AG04450 (cell line): ENCODE results near the gene CTF1. TPM values are rescaled to one million over a fixed set of nuclear protein-coding genes. Genes with fewer than 3 reads are reported as not detected.
A peak's percentile ranks its signal among the peaks of the same experiment; 100 is the strongest.

Source experiments
- CTCF ChIA-PET: fragments of 300-600, 350-600 bp; formaldehyde crosslinking; extraction: SDS; loops from one replicate; lab custom pipeline; 2022; ENCODE audit warnings: antibody characterized with exemption, inconsistent platforms; lab: Charles Lee
- POLR2A ChIA-PET: fragments of 350-600 bp; formaldehyde crosslinking; extraction: SDS; loops from one replicate; lab custom pipeline; 2021; ENCODE audit warnings: antibody characterized with exemption, inconsistent platforms; lab: Yijun Ruan, JAX
- DNase-seq: peaks from one replicate; pipeline ENCODE4 v3.0.0-alpha.2; 2011; ENCODE audit warnings: low read depth, low spot score
- H3K27ac ChIP-seq: one replicate; pipeline ENCODE4 v1.5.1; 2012; ENCODE audit warnings: low read depth, low read length, control low read depth
- H3K27me3 ChIP-seq: one replicate; pipeline ENCODE4 v1.6.0; 2012; ENCODE audit warnings: low read length; ENCODE audit not compliant: control insufficient read depth, insufficient read depth
- H3K4me3 ChIP-seq: 2 replicates; pipeline ENCODE4 v1.5.1; 2011; ENCODE audit warnings: mild to moderate bottlenecking, low read depth, low read length, control low read depth
- H3K9me3 ChIP-seq: 2 replicates; pipeline ENCODE4 v1.5.1; 2012; ENCODE audit warnings: low read length; ENCODE audit not compliant: control insufficient read depth, insufficient read depth
- polyA plus RNA-seq: library from polyadenylated mRNA; depleted of rRNA; stranded (reverse); fragments of >200 nt; gene quantifications from 2 replicates; pipeline ENCODE4 v1.2.3, GENCODE V29; 2011
- TF ChIP-seq, protein P1 (sequence below): IDR thresholded peaks from 2 replicates; pipeline ENCODE4 v1.5.1; 2011; ENCODE audit warnings: low read depth, low read length, control low read depth, inconsistent platforms

The CTF1 gene
- polyA plus RNA-seq, 1 experiment = 10.1 TPM

DNA sequence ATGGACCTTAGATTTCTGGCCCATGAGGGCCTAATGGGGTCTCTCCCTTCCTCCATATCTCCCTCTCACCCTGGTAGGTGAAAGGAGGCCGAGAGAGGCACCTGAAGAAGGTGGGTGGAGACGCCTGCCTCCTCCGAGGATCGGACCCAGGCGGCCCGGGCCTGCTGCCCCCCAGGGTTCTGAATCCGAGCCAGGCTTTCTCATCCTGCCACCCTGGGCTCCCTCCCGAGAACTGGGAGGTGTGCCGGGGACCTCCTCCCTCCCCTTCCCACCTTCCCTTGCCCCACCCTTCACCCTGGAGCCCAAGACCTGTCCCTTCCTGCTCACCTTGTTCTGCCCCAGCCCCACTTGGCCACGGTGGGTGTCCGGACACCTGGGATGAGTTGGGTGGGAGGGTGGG lies 32.0 kb downstream of the CTF1 start:
- no peak overlapping the region for H3K4me3 ChIP-seq
- POLR2A ChIA-PET = no interaction called here
- TF ChIP-seq, protein P1, sequence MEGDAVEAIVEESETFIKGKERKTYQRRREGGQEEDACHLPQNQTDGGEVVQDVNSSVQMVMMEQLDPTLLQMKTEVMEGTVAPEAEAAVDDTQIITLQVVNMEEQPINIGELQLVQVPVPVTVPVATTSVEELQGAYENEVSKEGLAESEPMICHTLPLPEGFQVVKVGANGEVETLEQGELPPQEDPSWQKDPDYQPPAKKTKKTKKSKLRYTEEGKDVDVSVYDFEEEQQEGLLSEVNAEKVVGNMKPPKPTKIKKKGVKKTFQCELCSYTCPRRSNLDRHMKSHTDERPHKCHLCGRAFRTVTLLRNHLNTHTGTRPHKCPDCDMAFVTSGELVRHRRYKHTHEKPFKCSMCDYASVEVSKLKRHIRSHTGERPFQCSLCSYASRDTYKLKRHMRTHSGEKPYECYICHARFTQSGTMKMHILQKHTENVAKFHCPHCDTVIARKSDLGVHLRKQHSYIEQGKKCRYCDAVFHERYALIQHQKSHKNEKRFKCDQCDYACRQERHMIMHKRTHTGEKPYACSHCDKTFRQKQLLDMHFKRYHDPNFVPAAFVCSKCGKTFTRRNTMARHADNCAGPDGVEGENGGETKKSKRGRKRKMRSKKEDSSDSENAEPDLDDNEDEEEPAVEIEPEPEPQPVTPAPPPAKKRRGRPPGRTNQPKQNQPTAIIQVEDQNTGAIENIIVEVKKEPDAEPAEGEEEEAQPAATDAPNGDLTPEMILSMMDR = no peak
- no peaks in the 10 kb centered on the region for H3K27me3 ChIP-seq
- no peaks in the 10 kb centered on the region for H3K9me3 ChIP-seq
- CTCF ChIA-PET = interaction anchor here (1.5 kb wide), 2 partner anchors 14 to 25 kb away, joined by 3 to 4 read pairs; no protein-coding TSS in a partner anchor
- DNase-seq = no peak
- no peak overlapping the region for H3K27ac ChIP-seq

DNA sequence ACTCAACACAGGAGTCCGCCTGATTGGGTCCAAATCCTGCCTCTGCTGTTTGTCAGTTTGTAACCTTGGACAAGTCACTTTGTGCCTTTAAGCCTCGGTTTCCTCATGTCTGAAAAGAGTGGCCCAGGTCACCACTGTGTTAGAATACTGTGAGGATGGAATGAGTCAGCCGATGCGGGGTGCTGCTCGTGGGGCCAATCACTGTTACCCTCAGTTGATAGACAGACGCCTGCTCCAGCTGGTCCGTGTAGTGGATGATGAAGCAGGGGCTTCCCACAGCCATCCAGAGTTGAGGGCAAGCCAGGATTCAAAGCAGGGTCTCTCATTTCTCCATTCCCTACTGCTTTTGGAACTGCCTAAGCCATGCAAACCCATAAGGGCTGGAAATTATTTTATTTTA lies 32.8 kb downstream of the CTF1 start:
- Histone ChIP-seq H3K9me3 (no peaks in the 10 kb centered on the region), H3K27ac (no peak overlapping the region), H3K27me3 (no peaks in the 10 kb centered on the region), H3K4me3 (no peak overlapping the region)
- ChIA-PET CTCF (interaction anchor here (1.5 kb wide), 1 partner anchor 13 kb away, joined by 3 read pairs; no protein-coding TSS in a partner anchor), POLR2A (no interaction called here)
- TF ChIP-seq, protein P1 = no peak
- no peak for DNase-seq

DNA sequence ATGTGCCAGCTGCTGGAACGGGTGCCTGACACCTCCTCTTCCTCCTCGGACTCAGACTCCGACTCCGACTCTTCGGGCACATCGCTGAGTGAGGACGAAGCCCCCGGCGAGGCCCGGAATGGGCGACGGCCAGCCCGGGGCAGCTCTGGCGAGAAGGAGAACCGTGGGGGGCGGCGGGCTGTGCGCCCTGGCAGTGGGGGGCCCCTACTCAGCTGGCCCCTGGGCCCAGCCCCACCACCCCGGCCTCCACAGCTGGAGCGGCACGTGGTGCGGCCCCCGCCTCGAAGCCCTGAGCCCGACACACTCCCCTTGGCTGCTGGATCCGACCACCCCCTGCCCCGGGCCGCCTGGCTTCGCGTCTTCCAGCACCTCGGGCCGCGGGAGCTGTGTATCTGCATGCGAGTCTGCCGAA lies 33.8 kb downstream of the CTF1 start:
- POLR2A ChIA-PET = no interaction called here
- Histone ChIP-seq H3K27me3 (no peaks in the 10 kb centered on the region), H3K4me3 (no peak overlapping the region), H3K9me3 (no peaks in the 10 kb centered on the region), H3K27ac (no peak overlapping the region)
- TF ChIP-seq, protein P1 = no peak
- no peak for DNase-seq
- CTCF ChIA-PET = no interaction called here

DNA sequence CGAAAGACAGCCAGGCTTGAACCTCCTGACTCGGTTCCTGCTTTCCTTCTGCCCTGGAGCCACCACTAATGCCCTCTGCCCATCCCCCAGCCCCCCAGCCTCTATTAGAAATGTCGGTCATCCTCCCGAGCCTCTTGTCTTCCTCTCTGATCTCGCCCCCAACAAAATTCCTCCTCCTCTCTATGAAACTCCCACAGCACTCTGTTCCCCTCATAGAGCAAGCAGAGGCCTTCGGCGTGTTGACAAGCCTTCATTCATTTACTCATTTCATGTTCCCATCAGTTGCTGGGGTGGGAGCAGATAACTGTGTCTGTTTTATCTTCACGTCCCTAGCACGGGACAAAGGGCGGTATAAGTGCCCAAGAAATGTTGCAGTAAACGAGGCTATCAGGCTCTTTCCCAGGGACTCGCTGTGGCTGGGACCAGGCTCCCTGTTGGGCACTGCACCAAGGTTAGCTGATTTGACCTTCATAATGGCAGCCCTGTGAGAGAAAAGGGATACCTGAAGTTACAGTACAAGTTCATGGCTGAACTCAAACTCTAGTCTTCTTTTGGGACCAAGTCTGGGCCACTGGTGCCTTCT lies 34.7 kb downstream of the CTF1 start:
- Histone ChIP-seq H3K4me3 (no peak overlapping the region), H3K9me3 (no peaks in the 10 kb centered on the region), H3K27me3 (no peaks in the 10 kb centered on the region), H3K27ac (no peak overlapping the region)
- DNase-seq = no peak
- TF ChIP-seq, protein P1 = no peak
- CTCF ChIA-PET = interaction anchor here (1.2 to 1.3 kb wide), 2 partner anchors 11 to 21 kb away, joined by 3 to 5 read pairs; no protein-coding TSS in a partner anchor
- POLR2A ChIA-PET = no interaction called here

DNA sequence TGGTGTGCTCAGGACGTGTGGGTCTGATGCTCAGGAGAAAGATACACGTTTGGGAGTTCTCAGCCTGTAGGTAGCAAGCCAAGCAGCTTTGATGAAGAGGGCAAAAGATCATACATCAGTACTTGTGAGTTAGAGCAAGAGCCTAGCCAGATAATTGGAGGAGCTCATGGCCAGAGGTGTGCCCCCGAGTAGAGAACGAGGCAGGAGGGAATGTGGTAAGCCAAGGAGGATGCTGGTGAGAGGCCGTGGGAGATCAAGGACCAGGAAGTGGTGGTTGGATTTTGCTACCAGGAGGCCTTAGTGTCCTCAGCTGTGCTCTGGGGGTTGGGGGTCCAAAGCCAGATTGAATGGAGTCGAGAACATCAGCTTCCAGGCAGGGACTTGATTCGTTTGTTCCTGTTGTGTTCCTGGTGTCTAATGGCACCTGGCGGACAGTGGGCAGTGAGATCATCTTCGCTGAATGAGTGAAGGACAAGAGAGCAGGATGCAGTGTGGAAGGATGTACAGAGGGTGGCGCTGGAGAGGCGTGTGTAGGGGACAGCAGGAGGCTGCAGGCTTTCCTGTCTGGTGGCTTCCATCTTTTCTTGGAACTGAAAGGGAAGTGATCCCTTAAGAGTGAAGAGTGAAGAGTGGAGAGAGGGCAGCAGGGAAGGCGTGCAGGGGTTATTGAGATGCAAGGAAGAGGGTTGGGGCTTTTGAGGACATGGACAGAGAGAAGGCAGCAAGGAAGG lies 38.6 kb downstream of the CTF1 start:
- POLR2A ChIA-PET = no interaction called here
- no peaks in the 10 kb centered on the region for H3K27me3 ChIP-seq
- no peaks in the 10 kb centered on the region for H3K9me3 ChIP-seq
- no peak for DNase-seq
- CTCF ChIA-PET = interaction anchor here (0.7 to 1.5 kb wide), 5 partner anchors 9 to 124 kb away, joined by 3 to 5 read pairs (median 5); no protein-coding TSS in a partner anchor
- no peak overlapping the region for H3K27ac ChIP-seq
- no peak overlapping the region for H3K4me3 ChIP-seq
- TF ChIP-seq, protein P1 = peak; percentile 51
